H1 (cell line): ENCODE measurements around the gene PLXNB1. TPM values are rescaled to one million over a fixed set of nuclear protein-coding genes. Genes with fewer than 3 reads are reported as not detected.

ENCODE experiments used
- KDM1A ChIP-seq: fragments of 200-600, 300-600 bp; sonication (generic); IDR thresholded peaks from 2 replicates; pipeline ENCODE4 v1.7.1; 2016; ENCODE audit warnings: mild to moderate bottlenecking, low read length, borderline replicate concordance
- TAF7 ChIP-seq: optimal IDR thresholded peaks from 2 replicates; pipeline ENCODE3; 2011; ENCODE audit warnings: low read depth, mild to moderate bottlenecking, inconsistent platforms, low read length, moderate library complexity, borderline replicate concordance
- polyA plus RNA-seq, 7 experiments: library from polyadenylated mRNA; depleted of rRNA in 3 of 7; stranded (reverse) in 5 of 7; unstranded in 2 of 7; fragments of >200 nt in 5 of 7; fragments of 200-250 nt in 2 of 7; gene quantifications; 1 replicate in 5 of 7; 2 replicates in 1 of 7; 4 replicates in 1 of 7; pipeline versions ENCODE4 v1.2.1 to v1.2.3, GENCODE V29; 2011 to 2013; ENCODE audit warnings: missing spikeins in 2 of 7, mixed read lengths in 2 of 7
- total RNA-seq: library from RNA; stranded (reverse); fragmentation: NEBNext Ultra II Directional; extraction: Animal tissue kit (Norgen Biotek cat#: 25700); gene quantifications from 2 replicates; pipeline ENCODE4 v1.2.1, GENCODE V29; 2021

Gene PLXNB1
- total and polyA plus RNA-seq, 2 of the 8 experiments (the other 6 are each of a cell fraction or from before 2014, with no cell fraction given): 109 to 114 TPM

DNA sequence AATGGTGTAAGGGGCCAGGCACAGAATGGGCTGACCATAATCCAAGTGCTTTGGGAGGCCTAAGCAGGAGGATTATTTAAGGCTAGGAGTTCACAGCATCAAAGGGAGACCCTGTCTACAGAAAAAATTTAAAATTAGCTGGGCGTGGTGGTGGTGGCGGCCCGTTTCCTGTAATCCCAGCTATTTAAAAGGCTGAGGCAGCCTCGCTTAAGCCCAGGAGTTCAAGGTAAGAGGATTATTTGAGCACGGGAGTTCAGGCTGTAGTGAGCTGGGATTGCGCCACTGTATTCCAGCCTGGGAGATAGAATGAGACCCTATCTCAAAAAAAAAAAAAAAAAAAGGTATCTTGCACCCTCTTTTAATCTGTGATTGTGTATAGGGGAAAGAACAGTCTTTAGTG is 12.1 kb upstream of the PLXNB1 start (continued):
- TF ChIP-seq KDM1A (no peak), TAF7 (no peak)
- TF ChIP-seq, all 59 proteins: peak for 0
